Activated gamma-delta T cell (primary cell): ENCODE data around the gene ATP1A4.

Experiments used
- DNase-seq: peaks from one replicate; lab custom pipeline; 2025; lab: John Stamatoyannopoulos, UW

ATP1A4 gene

GRCh38 chr1:160206036-160206389 is 54.6 kb downstream of the ATP1A4 start:
- DNase-seq, result peak; percentile 16

GRCh38 chr1:160206421-160207117 is 55.2 kb downstream of the ATP1A4 start:
- no peak for DNase-seq

GRCh38 chr1:160207118-160207650 is 55.8 kb downstream of the ATP1A4 start:
- no peak for DNase-seq

GRCh38 chr1:160207771-160208556 is 56.6 kb downstream of the ATP1A4 start:
- no peak for DNase-seq

GRCh38 chr1:160208557-160209320 is 57.3 kb downstream of the ATP1A4 start:
- DNase-seq, result no peak

GRCh38 chr1:160209321-160210046 is 58.1 kb downstream of the ATP1A4 start:
- no peak for DNase-seq

- DNase-seq, result no peak
Measured at GRCh38 chr1:160210561-160210960, 59.2 kb downstream of the ATP1A4 start.

GRCh38 chr1:160211046-160211790 is 59.8 kb downstream of the ATP1A4 start:
- DNase-seq, result no peak

- no peak for DNase-seq
Measured at GRCh38 chr1:160214481-160215140, 63.2 kb downstream of the ATP1A4 start.

GRCh38 chr1:160216301-160216700 is 64.9 kb downstream of the ATP1A4 start:
- DNase-seq, result no peak

- no peak for DNase-seq
Measured at GRCh38 chr1:160217481-160218051, 66.2 kb downstream of the ATP1A4 start.

GRCh38 chr1:160219062-160219929 is 67.9 kb downstream of the ATP1A4 start:
- DNase-seq, result no peak

GRCh38 chr1:160220301-160220700 is 68.9 kb downstream of the ATP1A4 start:
- no peak for DNase-seq

GRCh38 chr1:160221089-160221488 is 69.7 kb downstream of the ATP1A4 start:
- no peak for DNase-seq

- DNase-seq, result no peak
Measured at GRCh38 chr1:160222546-160222945, 71.1 kb downstream of the ATP1A4 start.

GRCh38 chr1:160224606-160225005 is 73.2 kb downstream of the ATP1A4 start:
- no peak for DNase-seq

GRCh38 chr1:160225345-160225744 is 73.9 kb downstream of the ATP1A4 start:
- DNase-seq, result no peak

- DNase-seq, result no peak
Measured at GRCh38 chr1:160226623-160227022, 75.2 kb downstream of the ATP1A4 start.

GRCh38 chr1:160227034-160227433 is 75.6 kb downstream of the ATP1A4 start:
- no peak for DNase-seq
